ENCODE results near the gene SPDYE3.
"Not testable (repeated sequence)": the region's sequence is repeated elsewhere in the genome, so short reads cannot be mapped to it uniquely, and the experiment has no call there.

SPDYE3 gene

GRCh38 chr7:100271716-100272537 lies 35.6 kb upstream of the SPDYE3 start:
- peak overlapping the region; percentile 63 for H3K4me3 ChIP-seq (ENCODE audit: low read length)
- TF ChIP-seq, protein P1, sequence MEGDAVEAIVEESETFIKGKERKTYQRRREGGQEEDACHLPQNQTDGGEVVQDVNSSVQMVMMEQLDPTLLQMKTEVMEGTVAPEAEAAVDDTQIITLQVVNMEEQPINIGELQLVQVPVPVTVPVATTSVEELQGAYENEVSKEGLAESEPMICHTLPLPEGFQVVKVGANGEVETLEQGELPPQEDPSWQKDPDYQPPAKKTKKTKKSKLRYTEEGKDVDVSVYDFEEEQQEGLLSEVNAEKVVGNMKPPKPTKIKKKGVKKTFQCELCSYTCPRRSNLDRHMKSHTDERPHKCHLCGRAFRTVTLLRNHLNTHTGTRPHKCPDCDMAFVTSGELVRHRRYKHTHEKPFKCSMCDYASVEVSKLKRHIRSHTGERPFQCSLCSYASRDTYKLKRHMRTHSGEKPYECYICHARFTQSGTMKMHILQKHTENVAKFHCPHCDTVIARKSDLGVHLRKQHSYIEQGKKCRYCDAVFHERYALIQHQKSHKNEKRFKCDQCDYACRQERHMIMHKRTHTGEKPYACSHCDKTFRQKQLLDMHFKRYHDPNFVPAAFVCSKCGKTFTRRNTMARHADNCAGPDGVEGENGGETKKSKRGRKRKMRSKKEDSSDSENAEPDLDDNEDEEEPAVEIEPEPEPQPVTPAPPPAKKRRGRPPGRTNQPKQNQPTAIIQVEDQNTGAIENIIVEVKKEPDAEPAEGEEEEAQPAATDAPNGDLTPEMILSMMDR (conservative IDR thresholded peaks at IDR 0.05; ENCODE audit: low read depth, low read length), result peak; percentile 8
- peak; percentile 82 for DNase-seq (ENCODE audit: low read depth)

DNA sequence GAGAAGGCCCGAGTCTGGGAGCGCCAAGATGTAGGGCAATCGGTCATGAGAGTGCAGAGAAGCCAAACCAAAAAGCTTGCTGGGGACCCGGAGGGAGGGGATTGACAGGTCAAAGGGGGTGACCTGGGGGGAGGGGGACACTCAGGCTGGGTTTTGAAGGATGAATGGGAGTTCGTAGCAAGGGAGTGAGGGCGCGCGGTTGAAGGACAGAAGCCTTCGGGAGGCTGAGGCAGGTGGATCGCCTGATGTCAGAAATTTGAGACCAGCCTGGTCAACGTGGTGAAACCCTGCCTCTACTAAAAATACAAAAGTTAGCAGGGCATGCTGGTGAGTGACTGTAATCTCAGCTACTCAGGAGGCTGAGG lies 35.0 kb upstream of the SPDYE3 start:
- DNase-seq (ENCODE audit: low read depth), result not testable (repeated sequence)

GRCh38 chr7:100275120-100275519 lies 32.4 kb upstream of the SPDYE3 start:
- no peak overlapping the region for H3K4me3 ChIP-seq (ENCODE audit: low read length)
- DNase-seq (ENCODE audit: low read depth), result no peak
- TF ChIP-seq, protein P1 (conservative IDR thresholded peaks at IDR 0.05; ENCODE audit: low read depth, low read length), result no peak

More for the DNA sequence above, 35.0 kb upstream of the SPDYE3 start:
- H3K4me3 ChIP-seq (ENCODE audit: low read length), result peak overlapping the region; percentile 63

GRCh38 chr7:100276126-100276525 lies 31.4 kb upstream of the SPDYE3 start:
- not testable (repeated sequence) for H3K4me3 ChIP-seq (ENCODE audit: low read length); DNase-seq (ENCODE audit: low read depth)

DNA sequence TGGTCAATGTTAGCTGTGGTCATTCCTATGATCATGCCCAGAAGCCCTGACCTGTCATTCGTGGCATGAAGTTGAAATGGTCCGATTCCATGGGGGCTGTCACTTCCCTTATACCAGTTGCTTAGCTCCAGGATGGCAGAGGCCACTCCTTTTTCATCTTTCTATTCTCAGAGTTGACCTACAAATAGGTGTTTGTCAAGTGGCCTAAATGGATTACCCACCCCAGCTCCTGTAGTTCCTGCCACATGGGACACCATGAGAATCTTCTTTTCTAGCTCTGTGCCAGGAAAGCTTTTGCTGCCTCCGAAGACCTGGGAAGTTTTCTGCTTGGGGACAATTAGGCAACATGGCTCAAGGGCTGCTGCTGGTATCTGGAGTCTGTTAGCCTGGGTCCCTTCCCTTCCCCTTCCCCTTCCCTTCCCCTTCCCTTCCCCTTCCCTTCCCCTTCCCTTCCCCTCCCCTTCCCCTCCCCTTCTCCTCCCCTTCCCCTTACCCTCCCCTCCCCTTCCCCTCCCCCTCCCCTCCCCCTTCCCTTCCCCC lies 25.4 kb upstream of the SPDYE3 start:
- not testable (repeated sequence) for DNase-seq (ENCODE audit: low read depth); H3K4me3 ChIP-seq (ENCODE audit: low read length)

DNA sequence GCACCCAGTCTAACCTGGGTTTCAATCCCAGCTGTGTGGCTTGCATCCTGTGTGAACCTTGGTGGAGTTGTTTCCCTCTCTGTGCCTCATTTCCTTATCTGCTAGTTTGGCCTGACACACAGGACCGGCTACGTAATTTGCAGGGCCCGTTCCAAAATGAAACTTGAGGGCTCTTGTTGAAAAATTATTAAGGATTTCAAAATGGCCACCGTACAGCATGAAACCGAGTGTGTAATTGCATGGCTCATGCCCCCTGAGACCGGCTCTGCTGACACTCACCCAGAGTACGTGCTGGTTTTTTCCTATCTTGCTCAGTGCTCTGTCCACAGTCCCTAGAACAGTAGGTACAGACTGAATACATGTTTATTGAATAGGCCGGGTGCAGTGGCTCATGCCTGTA lies 24.4 kb upstream of the SPDYE3 start:
- DNase-seq (ENCODE audit: low read depth), result not testable (repeated sequence)

GRCh38 chr7:100287191-100287969 lies 20.1 kb upstream of the SPDYE3 start:
- H3K4me3 ChIP-seq (ENCODE audit: low read length); DNase-seq (ENCODE audit: low read depth): not testable (repeated sequence)

More for the DNA sequence above, 24.4 kb upstream of the SPDYE3 start:
- H3K4me3 ChIP-seq (ENCODE audit: low read length), result not testable (repeated sequence)

DNA sequence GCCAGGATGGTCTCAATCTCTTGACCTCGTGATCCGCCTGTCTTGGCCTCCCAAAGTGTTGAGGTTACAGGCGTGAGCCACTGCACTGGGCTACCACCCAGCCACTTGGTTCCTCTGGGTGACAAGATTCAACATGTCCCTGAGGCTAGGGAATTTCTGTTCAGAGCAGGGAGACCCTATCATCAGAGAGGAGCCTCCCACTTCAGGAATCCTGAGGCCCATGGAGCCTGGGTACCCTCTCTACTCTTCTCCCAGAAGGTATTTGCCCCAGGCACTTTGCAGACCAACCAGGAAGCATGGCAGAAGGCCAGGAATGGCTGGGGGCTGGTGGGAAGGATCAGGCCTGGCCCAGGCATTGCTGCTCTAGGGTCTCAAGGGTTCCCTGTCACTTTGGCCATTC lies 19.2 kb upstream of the SPDYE3 start:
- H3K4me3 ChIP-seq (ENCODE audit: low read length); DNase-seq (ENCODE audit: low read depth): not testable (repeated sequence)

GRCh38 chr7:100292162-100292561 lies 15.3 kb upstream of the SPDYE3 start:
- not testable (repeated sequence) for DNase-seq (ENCODE audit: low read depth); H3K4me3 ChIP-seq (ENCODE audit: low read length)

DNA sequence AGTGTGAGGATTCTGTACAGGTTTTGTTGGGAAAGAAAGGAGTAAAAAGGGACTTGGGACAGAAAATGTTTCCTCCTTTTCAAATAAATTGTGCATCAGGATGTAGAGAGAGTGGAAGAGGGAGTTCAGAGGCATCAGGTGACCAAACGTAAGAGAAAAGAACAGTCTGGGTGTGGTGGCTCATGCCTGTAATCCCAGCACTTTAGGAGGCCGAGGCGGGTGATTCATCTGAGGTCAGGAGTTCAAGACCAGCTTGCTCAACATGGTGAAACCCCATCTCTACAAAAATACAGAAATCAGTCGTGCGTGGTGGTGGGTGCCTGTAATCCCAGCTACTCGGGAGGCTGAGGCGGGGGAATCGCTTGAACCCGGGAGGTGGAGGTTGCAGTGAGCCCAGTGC lies 12.2 kb upstream of the SPDYE3 start:
- not testable (repeated sequence) for H3K4me3 ChIP-seq (ENCODE audit: low read length)
- peak; percentile 55 for DNase-seq (ENCODE audit: low read depth)

GRCh38 chr7:100297852-100298631 lies 9.5 kb upstream of the SPDYE3 start:
- not testable (repeated sequence) for H3K4me3 ChIP-seq (ENCODE audit: low read length); DNase-seq (ENCODE audit: low read depth)

DNA sequence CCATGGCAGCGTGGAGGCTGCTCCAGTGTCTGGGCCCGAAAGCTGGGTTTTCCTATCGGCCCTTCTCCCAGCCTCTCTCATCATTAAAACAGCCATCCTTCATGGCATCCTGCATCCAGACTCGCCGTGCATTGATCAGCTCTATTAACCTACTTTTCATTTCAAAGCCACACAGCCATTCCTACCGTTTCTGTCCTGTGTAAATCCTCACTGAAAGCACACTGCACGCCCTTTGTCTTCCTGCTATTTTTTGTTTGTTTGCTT lies 8.9 kb upstream of the SPDYE3 start:
- H3K4me3 ChIP-seq (ENCODE audit: low read length); DNase-seq (ENCODE audit: low read depth): not testable (repeated sequence)

DNA sequence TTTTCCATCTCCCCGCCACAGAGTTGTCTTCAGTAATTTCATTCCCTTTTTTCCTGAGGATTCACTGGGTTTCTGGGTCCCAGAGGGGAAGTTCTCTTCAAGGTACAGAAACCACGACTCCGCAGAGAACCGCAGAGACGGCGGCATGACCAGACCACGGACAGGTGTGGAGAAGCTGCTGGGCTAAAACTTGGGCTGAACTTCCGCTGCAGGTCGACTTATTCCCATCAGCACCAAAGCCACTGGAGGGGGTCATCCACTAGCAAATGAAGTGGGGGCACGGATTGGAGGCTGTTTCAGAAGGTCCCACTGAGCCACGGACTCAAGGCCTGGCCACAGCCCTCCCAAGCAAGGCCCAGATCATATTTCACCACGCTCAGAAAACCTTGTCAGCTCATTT lies 3.0 kb upstream of the SPDYE3 start:
- not testable (repeated sequence) for H3K4me3 ChIP-seq (ENCODE audit: low read length); DNase-seq (ENCODE audit: low read depth)

DNA sequence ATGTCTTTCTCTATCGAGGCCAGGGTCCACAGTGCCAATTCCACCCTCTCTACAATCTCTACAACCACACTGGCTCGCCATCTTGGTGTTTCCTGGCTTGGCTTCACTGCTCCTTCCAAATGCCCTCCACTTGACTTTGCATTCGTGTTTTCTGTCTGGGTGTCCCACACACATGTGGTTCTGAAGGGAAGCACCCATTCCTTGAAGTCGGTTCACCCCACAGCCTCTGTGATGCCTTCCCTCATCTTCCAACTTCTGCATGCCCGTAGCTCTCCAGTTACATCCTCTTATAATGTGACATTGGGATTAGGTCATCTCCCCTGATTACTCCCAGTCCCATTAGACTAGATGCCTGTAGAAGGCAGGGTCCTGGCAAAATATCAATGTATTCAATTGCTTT lies 10.8 kb downstream of the SPDYE3 start:
- H3K4me3 ChIP-seq (ENCODE audit: low read length); DNase-seq (ENCODE audit: low read depth): not testable (repeated sequence)

- DNase-seq (ENCODE audit: low read depth); H3K4me3 ChIP-seq (ENCODE audit: low read length): not testable (repeated sequence)
These were observed 14.1 kb downstream of the SPDYE3 start for GRCh38 chr7:100321648-100322047.

DNA sequence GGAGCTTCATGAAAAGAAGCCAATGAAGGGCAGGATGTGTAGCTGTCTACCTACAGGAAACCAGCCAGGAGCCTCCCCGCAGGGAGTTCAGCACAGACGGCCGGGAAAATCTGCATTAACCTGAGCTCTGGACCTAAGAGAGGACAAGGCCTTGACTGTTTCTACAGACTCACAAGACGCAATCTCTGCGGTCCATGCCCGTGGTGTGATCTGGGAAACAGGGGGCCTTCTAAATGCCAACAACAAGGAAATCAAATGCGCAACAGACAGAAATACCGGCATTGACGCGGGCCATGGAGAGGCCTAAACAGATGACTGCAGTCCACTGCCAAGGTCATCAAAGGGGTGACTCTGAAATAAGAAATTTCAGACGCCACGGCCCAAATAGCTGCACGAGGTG lies 16.7 kb downstream of the SPDYE3 start:
- DNase-seq (ENCODE audit: low read depth); H3K4me3 ChIP-seq (ENCODE audit: low read length): not testable (repeated sequence)

GRCh38 chr7:100325671-100326070 lies 18.2 kb downstream of the SPDYE3 start:
- DNase-seq (ENCODE audit: low read depth); H3K4me3 ChIP-seq (ENCODE audit: low read length): not testable (repeated sequence)
